ENCODE data around the gene NSUN7. TPM values are rescaled to one million over a fixed set of nuclear protein-coding genes. Genes with fewer than 3 reads are reported as not detected.

NSUN7 gene
- total RNA-seq, 2 experiments from 2014 or later: 0.14 to 0.39 TPM

DNA sequence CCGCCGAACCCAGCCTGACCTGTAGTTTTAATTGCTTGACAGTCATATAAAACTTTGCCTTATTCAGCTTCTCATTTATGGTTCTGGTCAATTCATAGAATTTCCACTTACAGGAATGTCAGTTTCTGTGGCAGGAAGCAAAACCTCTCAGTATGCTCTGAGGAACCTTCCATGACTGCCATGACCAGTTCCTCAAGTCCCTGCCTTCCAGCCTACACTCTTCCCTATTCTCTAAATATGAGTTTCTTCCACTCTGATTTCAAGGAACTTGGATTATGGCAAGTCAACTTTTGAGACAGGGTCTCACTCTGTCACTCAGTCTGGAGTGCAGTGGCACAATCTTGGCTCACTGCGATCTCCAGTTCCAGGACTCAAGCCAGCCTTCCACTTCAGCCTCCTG, 26.0 kb upstream of the NSUN7 start:
- Mint-ChIP-seq H3K36me3 (ENCODE audit: low read depth) (no peaks in the 10 kb centered on the region), H3K4me3 (peak overlapping the region; percentile 17), H3K4me1 (ENCODE audit: low read depth) (no peaks in the 10 kb centered on the region), H3K9me3 (no peaks in the 10 kb centered on the region), H3K27ac (no peak overlapping the region), H3K27me3 (peaks cover 4% of the 10 kb centered on the region)
- Histone ChIP-seq H3K4me3 (ENCODE audit: low read length) (no peak overlapping the region), H3K27ac (ENCODE audit: low read depth in 1 of 2, low read length in 2 of 2) (no peak overlapping the region), H3K36me3 (ENCODE audit: insufficient read depth, low read length) (no peaks in the 10 kb centered on the region), H3K4me1 (ENCODE audit: insufficient read depth, low read length) (peaks cover 15% of the 10 kb centered on the region), H3K27me3 (ENCODE audit: control insufficient read depth in 1 of 2, insufficient read depth in 2 of 2, low read length in 2 of 2) (no peaks in the 10 kb centered on the region), H3K9me3 (ENCODE audit: control insufficient read depth in 1 of 2, insufficient read depth in 1 of 2, low read length in 2 of 2) (no peaks in the 10 kb centered on the region)
- DNase-seq (no peak), ATAC-seq (ENCODE audit: poor library complexity) (no peak)
- TF ChIP-seq, protein P1, sequence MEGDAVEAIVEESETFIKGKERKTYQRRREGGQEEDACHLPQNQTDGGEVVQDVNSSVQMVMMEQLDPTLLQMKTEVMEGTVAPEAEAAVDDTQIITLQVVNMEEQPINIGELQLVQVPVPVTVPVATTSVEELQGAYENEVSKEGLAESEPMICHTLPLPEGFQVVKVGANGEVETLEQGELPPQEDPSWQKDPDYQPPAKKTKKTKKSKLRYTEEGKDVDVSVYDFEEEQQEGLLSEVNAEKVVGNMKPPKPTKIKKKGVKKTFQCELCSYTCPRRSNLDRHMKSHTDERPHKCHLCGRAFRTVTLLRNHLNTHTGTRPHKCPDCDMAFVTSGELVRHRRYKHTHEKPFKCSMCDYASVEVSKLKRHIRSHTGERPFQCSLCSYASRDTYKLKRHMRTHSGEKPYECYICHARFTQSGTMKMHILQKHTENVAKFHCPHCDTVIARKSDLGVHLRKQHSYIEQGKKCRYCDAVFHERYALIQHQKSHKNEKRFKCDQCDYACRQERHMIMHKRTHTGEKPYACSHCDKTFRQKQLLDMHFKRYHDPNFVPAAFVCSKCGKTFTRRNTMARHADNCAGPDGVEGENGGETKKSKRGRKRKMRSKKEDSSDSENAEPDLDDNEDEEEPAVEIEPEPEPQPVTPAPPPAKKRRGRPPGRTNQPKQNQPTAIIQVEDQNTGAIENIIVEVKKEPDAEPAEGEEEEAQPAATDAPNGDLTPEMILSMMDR (IDR thresholded peaks at IDR 0.05): no peak
- POLR2A ChIA-PET: no interaction called here
- intact Hi-C loops (cut with DNase I, micrococcal nuclease): no loop called here
- CTCF ChIA-PET: no interaction called here

DNA sequence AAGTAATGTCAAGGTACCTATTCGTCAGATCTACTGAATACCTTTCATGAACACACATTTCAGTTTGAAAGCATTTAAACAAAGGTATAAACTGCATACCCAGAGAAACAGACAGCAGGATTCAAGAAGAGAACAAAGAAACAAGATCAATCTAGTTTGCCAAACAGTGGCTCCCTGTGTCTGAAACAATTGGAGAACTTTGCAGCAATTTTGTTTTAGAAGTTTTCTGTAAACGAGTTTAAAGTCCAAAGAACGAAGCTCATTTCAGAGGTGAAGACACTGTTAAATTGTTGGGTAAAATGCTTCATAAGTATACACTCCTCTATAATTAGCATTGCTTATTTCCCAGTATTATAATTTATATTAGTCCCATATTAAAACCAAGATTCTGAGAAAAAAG, 21.4 kb upstream of the NSUN7 start:
- DNase-seq: no peak
- no peaks in the 10 kb centered on the region for H3K9me3 Mint-ChIP-seq
- ChIA-PET CTCF (no interaction called here), POLR2A (no interaction called here)
- no peak overlapping the region for H3K4me3 ChIP-seq (ENCODE audit: low read length)
- peaks cover 0 to 3% of the 10 kb centered on the region in 2 experiments for H3K27me3 ChIP-seq (ENCODE audit: control insufficient read depth in 1 of 2, insufficient read depth in 2 of 2, low read length in 2 of 2)
- H3K27ac Mint-ChIP-seq: no peak overlapping the region
- peaks cover 2% of the 10 kb centered on the region for H3K4me1 ChIP-seq (ENCODE audit: insufficient read depth, low read length)
- H3K36me3 ChIP-seq (ENCODE audit: insufficient read depth, low read length): no peaks in the 10 kb centered on the region
- H3K4me1 Mint-ChIP-seq (ENCODE audit: low read depth): no peaks in the 10 kb centered on the region
- ATAC-seq (ENCODE audit: poor library complexity): no peak
- H3K9me3 ChIP-seq (ENCODE audit: control insufficient read depth in 1 of 2, insufficient read depth in 1 of 2, low read length in 2 of 2): no peaks in the 10 kb centered on the region
- H3K27ac ChIP-seq (ENCODE audit: low read depth in 1 of 2, low read length in 2 of 2): no peak overlapping the region
- no peaks in the 10 kb centered on the region for H3K36me3 Mint-ChIP-seq (ENCODE audit: low read depth)
- no peak overlapping the region for H3K4me3 Mint-ChIP-seq
- intact Hi-C loops (cut with DNase I, micrococcal nuclease): no loop called here
- TF ChIP-seq, protein P1 (IDR thresholded peaks at IDR 0.05): no peak
- peaks cover 4% of the 10 kb centered on the region for H3K27me3 Mint-ChIP-seq

DNA sequence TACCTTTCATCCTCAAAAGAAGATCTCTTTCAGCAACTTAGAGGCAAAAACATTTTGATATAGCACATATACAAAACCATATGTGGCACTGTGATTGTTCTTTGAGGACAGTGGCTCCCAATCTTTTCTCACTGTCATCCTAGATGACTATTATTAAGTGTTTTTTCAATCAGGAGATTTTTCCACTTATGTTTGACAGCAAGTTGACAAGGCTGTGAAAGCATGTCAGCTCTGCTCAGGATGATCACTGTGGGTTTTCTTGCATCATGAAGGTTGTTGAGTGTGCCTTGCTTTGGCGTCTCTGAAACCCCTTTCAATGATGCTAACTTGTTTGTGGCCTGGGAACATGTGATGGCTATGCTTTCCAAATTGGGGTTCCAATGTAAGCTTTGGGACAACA, 20.2 kb upstream of the NSUN7 start:
- Mint-ChIP-seq H3K4me3 (no peak overlapping the region), H3K36me3 (ENCODE audit: low read depth) (no peaks in the 10 kb centered on the region), H3K9me3 (no peaks in the 10 kb centered on the region), H3K27ac (no peak overlapping the region), H3K27me3 (peaks cover 4% of the 10 kb centered on the region), H3K4me1 (ENCODE audit: low read depth) (no peaks in the 10 kb centered on the region)
- Histone ChIP-seq H3K36me3 (ENCODE audit: insufficient read depth, low read length) (no peaks in the 10 kb centered on the region), H3K4me1 (ENCODE audit: insufficient read depth, low read length) (no peaks in the 10 kb centered on the region), H3K27ac (ENCODE audit: low read depth in 1 of 2, low read length in 2 of 2) (no peak overlapping the region), H3K27me3 (ENCODE audit: control insufficient read depth in 1 of 2, insufficient read depth in 2 of 2, low read length in 2 of 2) (peaks cover 0 to 3% of the 10 kb centered on the region in 2 experiments), H3K9me3 (ENCODE audit: control insufficient read depth in 1 of 2, insufficient read depth in 1 of 2, low read length in 2 of 2) (no peaks in the 10 kb centered on the region), H3K4me3 (ENCODE audit: low read length) (no peak overlapping the region)
- TF ChIP-seq, protein P1 (IDR thresholded peaks at IDR 0.05): no peak
- intact Hi-C loops (cut with DNase I, micrococcal nuclease): no loop called here
- POLR2A ChIA-PET: no interaction called here
- no peak for DNase-seq
- CTCF ChIA-PET: no interaction called here
- ATAC-seq (ENCODE audit: poor library complexity): no peak

All from CD4-positive, alpha-beta T cell (primary cell).